Choroid plexus epithelial cell (primary cell): ENCODE measurements around the gene FAH.
"Not testable (repeated sequence)": the region's sequence is repeated elsewhere in the genome, so short reads cannot be mapped to it uniquely, and the experiment has no call there.

Experiments
- DNase-seq: peaks from one replicate; pipeline ENCODE4 v3.0.0-alpha.2; 2010; ENCODE audit warnings: low read depth
- H3K4me3 ChIP-seq: 2 replicates; pipeline ENCODE4 v1.5.1; 2011; ENCODE audit warnings: low read depth, mild to moderate bottlenecking, control low read depth, low read length, moderate library complexity
- TF ChIP-seq, protein P1 (sequence below): conservative IDR thresholded peaks from 2 replicates; pipeline ENCODE4 v1.5.1; 2011; ENCODE audit warnings: low read depth, mild to moderate bottlenecking, control low read depth, inconsistent platforms, low read length, moderate library complexity

The FAH gene

DNA sequence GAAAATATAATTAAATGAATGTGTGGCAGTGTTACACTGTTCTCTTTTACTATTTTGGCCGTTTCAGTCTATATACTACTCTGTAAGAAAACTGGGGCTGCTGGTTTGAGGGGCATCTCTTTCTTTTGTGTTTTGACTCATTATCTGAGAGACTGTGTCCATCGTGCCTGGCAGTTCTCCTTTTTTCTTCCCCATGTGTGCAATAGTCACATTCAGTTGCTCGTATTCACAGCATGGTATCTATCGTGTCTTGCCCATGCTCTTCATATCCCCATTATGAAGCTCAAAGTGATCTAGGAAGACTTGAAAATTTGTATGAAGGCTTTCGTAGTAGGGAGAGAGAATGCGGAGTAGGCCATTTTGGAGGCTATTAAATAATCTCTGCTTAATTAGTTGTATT lies 29.8 kb upstream of the FAH start:
- no peak for DNase-seq
- H3K4me3 ChIP-seq, result no peak overlapping the region
- TF ChIP-seq, protein P1, sequence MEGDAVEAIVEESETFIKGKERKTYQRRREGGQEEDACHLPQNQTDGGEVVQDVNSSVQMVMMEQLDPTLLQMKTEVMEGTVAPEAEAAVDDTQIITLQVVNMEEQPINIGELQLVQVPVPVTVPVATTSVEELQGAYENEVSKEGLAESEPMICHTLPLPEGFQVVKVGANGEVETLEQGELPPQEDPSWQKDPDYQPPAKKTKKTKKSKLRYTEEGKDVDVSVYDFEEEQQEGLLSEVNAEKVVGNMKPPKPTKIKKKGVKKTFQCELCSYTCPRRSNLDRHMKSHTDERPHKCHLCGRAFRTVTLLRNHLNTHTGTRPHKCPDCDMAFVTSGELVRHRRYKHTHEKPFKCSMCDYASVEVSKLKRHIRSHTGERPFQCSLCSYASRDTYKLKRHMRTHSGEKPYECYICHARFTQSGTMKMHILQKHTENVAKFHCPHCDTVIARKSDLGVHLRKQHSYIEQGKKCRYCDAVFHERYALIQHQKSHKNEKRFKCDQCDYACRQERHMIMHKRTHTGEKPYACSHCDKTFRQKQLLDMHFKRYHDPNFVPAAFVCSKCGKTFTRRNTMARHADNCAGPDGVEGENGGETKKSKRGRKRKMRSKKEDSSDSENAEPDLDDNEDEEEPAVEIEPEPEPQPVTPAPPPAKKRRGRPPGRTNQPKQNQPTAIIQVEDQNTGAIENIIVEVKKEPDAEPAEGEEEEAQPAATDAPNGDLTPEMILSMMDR, result no peak

DNA sequence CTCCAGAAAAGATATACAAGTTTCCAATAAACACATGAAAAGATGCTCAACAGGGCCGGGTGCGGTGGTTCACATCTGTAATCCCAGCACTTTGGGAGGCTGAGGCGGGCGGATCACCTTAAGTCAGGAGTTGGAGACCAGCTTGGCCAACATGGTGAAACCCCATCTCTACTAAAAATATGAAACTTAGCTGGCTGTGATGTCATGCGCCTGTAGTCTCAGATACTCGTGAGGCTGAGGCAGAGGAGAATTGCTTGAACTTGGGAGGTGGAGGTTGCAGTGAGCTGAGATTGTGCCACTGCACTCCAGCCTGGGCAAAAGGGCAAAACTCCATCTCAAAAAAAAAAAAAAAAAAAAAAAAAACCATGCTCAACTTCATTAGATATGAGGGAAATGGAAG lies 25.5 kb upstream of the FAH start:
- H3K4me3 ChIP-seq, result not testable (repeated sequence)

DNA sequence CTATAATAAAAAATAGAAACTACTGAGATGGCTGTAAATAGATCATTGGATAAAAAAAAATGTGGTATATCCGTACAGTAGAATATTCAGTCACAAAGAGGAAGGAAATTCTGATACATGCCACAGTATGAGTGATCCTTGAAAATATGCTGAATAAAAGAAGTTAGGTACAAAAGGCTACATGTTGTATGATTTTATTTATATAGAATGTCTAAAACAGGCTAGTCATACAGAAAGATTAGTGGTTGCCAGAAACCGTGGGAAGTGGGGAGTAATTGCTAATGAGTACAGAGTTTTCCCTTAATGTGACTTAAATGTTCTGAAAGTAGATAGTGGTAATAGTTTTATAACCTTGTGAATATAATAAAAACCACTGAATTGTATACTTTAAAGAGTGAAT lies 24.9 kb upstream of the FAH start:
- no peak overlapping the region for H3K4me3 ChIP-seq
- no peak for DNase-seq
- TF ChIP-seq, protein P1, result no peak

More for the DNA sequence above, 25.5 kb upstream of the FAH start:
- not testable (repeated sequence) for DNase-seq

DNA sequence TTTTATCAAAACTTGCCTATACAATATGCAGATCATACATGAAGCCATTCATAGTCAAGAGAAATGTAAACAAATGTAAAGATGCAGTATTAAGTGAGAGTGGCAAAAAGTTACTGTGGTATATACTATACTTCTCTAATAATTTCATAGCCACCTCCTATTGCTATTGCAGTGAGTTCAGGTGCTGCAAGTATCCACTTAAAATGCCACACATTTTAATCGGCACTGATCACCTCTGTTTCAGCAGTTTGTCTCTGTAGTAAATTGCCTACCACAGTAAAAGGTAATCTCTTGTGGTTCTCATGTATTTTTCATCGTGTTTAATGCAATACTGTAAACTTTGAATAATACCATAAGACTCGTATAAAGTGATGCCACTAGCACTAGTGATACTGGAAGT lies 20.4 kb upstream of the FAH start:
- DNase-seq, result no peak
- H3K4me3 ChIP-seq, result no peak overlapping the region
- TF ChIP-seq, protein P1, result no peak

DNA sequence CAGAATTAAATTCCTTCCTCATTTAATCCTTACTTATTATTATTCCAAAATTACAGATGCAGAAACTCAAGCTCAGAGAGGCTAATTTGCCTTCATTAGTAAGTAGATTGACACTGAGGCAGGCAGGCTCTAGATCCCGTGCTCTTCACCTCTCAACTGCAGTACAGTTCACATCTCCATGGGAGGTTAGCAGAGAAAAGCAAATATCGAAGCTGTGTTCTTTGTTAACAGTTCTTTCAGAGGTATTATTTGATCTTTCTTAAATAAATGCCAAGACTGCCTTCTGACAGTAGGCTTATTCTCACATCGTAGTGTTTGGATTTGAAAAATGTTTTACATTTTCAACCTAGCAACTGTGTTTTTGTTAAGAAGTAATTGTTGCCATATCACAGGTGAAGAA lies 15.9 kb upstream of the FAH start:
- H3K4me3 ChIP-seq, result no peak overlapping the region
- TF ChIP-seq, protein P1, result no peak
- DNase-seq, result no peak

DNA sequence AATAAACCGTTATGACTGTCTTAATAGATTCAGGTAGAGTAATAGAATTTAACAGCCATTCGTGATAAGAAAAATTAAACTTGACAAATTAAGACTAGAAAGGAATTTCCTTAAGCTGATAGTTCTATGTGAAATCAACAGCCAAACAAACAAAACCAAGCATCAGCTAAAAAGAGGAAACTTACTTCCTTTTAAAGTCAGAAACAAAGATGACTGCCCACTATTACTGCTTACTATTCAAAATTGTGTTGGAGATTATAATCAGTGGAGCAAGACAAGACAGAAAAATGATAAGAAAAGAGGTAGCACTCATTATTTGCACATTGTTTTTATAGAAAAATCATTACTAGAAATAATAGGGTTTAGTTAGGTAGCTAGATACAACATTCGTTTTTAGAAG lies 13.8 kb upstream of the FAH start:
- H3K4me3 ChIP-seq, result no peak overlapping the region
- no peak for DNase-seq
- TF ChIP-seq, protein P1, result no peak

DNA sequence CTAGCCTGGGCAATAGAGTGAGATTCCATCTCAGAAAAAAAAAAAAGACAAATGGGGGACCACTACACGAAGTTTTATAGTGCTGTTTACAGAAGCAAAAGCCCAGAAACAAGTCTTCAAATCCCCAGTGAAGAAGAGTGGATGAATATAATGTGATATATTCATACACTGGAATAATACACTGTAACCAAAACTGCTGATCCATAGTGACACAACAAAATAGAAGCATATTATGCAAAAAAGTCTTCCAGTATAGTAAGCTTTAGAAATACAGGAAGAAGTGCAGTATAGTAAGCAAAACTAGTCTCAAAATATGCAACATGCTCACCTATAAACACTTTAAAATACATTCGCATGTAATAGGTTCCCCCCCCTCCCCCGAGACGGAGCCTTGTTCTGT lies 11.9 kb upstream of the FAH start:
- no peak for DNase-seq
- H3K4me3 ChIP-seq, result no peak overlapping the region
- TF ChIP-seq, protein P1, result no peak
